Measurements from ENCODE around the gene KCNG4. TPM values are rescaled to one million over a fixed set of nuclear protein-coding genes. Genes with fewer than 3 reads are reported as not detected.

Gene KCNG4
- total and polyA plus RNA-seq, 10 of the 15 experiments (the other 5 are each of a cell fraction or from before 2014, with no cell fraction given) = not detected

GRCh38 chr16:84245956-84246678 lies 6.3 kb upstream of the KCNG4 start (continued):
- no peak for TF ChIP-seq IRF5 (IDR thresholded peaks at IDR 0.05; ENCODE audit: borderline replicate concordance)
- no peak for TF ChIP-seq HDAC2 (IDR thresholded peaks at IDR 0.05)
- TF ChIP-seq USF2 (IDR thresholded peaks at IDR 0.05; ENCODE audit: borderline replicate concordance, low read depth, low read length) = no peak
- no peak for TF ChIP-seq TCF7 (IDR thresholded peaks at IDR 0.05; ENCODE audit: borderline replicate concordance)
- TF ChIP-seq ZBED1 (IDR thresholded peaks at IDR 0.05; ENCODE audit: borderline replicate concordance) = no peak
- no peak for TF ChIP-seq ZNF687 (IDR thresholded peaks at IDR 0.05)
- TF ChIP-seq CHD4 (IDR thresholded peaks at IDR 0.05) = no peak
- no peak for TF ChIP-seq GATAD2B (conservative IDR thresholded peaks at IDR 0.05; ENCODE audit: low read depth)
- no peak for TF ChIP-seq ZNF592 (IDR thresholded peaks at IDR 0.05)
- no peak for TF ChIP-seq CUX1 (IDR thresholded peaks at IDR 0.05; ENCODE audit: insufficient replicate concordance, low read depth, low read length)

Measured in GM12878 (cell line).